Heart left ventricle (tissue), 13 donors: Measurements from ENCODE around the gene PREX1.

Source experiments
- CTCF ChIP-seq, 12 donors: fragments of 200-600 bp; sonication (generic) in 4 of 12; IDR thresholded peaks; one replicate each; pipeline versions ENCODE4 v1.5.0 to v1.8.0; 2018 to 2022; ENCODE audit warnings: antibody characterized with exemption in 12 of 12, mild to moderate bottlenecking in 5 of 12
- POLR2A ChIP-seq, 2 donors: fragments of 450-650 bp; IDR thresholded peaks; one replicate each; pipeline ENCODE4 v1.6.1; 2017; ENCODE audit warnings: antibody characterized with exemption in 2 of 2, mild to moderate bottlenecking in 2 of 2, moderate library complexity in 2 of 2
- donor health status: ischemic (EF 13 %, LVEDD 7.1; RV severe dilation, severe dysfunction).
- donor health status: DM: no; HTN: yes; CAD: no.
- donor health status: DM: no; HTN: no; CAD: no.
- donor health status: ischemic (EF 25% LVEDD 6.9; RV normal size, moderate dysfunction).
- donor health status: ischemic (EF 25% LVEDD 5.7; RV mildly dilated, moderate dysfunction).
- donor health status: ischemic (EF 35%, LVEDD 5.7; RV mildly dilated, moderate dysfunction).
- donor health status: nonischemic (EF 11% LVEDD 7.7; RV severe dilation, severe dysfunction).
- donor health status: DM: yes; HTN: yes; CAD: no.
- donor health status: PGD.
- donor health status: ischemic (EF 29% LVEDD 5.4; RV normal size, mild dysfunction).
- donor health status: nonischemic (EF 23%, LVEDD 6.1; RV moderate dilation, normal function).

- no peak for TF ChIP-seq CTCF (IDR thresholded peaks at IDR 0.05)
- TF ChIP-seq POLR2A (IDR thresholded peaks at IDR 0.05), result no peak
These were observed 145.1 kb downstream of the PREX1 start for GRCh38 chr20:48682529-48683363.
